ENCODE results near the gene PCID2.

The PCID2 gene

GRCh38 chr13:113159701-113160100 is 48.8 kb downstream of the PCID2 start:
- no peak for DNase-seq (ENCODE audit: low read depth)
- TF ChIP-seq CTCF (IDR thresholded peaks at IDR 0.05; ENCODE audit: insufficient read depth, low read depth, low read length, missing control alignments), result no peak
- no peak overlapping the region for H3K4me3 ChIP-seq (ENCODE audit: low read length)

- no peak for TF ChIP-seq CTCF (IDR thresholded peaks at IDR 0.05; ENCODE audit: insufficient read depth, low read depth, low read length, missing control alignments)
- DNase-seq (ENCODE audit: low read depth), result no peak
- no peak overlapping the region for H3K4me3 ChIP-seq (ENCODE audit: low read length)
Measured at GRCh38 chr13:113158946-113159345, 49.5 kb downstream of the PCID2 start.

GRCh38 chr13:113157929-113158747 is 50.3 kb downstream of the PCID2 start, which contains the start of gene PROZ:
Gene PROZ, plus strand, starts transcription at chr13:113158648. Its CDS starts 13 bp downstream, at chr13:113158661.
- no peak for DNase-seq (ENCODE audit: low read depth)
- TF ChIP-seq CTCF (IDR thresholded peaks at IDR 0.05; ENCODE audit: insufficient read depth, low read depth, low read length, missing control alignments), result no peak
- H3K4me3 ChIP-seq (ENCODE audit: low read length), result no peak within 1 kb of the TSS

- DNase-seq (ENCODE audit: low read depth), result no peak
- no peak overlapping the region for H3K4me3 ChIP-seq (ENCODE audit: low read length)
- TF ChIP-seq CTCF (IDR thresholded peaks at IDR 0.05; ENCODE audit: insufficient read depth, low read depth, low read length, missing control alignments), result no peak
Measured at GRCh38 chr13:113157206-113157928, 51.1 kb downstream of the PCID2 start.

GRCh38 chr13:113155982-113156655 is 52.4 kb downstream of the PCID2 start:
- TF ChIP-seq CTCF (IDR thresholded peaks at IDR 0.05; ENCODE audit: insufficient read depth, low read depth, low read length, missing control alignments), result no peak
- no peak for DNase-seq (ENCODE audit: low read depth)
- no peak overlapping the region for H3K4me3 ChIP-seq (ENCODE audit: low read length)

- no peak for DNase-seq (ENCODE audit: low read depth)
- H3K4me3 ChIP-seq (ENCODE audit: low read length), result no peak overlapping the region
- no peak for TF ChIP-seq CTCF (IDR thresholded peaks at IDR 0.05; ENCODE audit: insufficient read depth, low read depth, low read length, missing control alignments)
Measured at GRCh38 chr13:113155201-113155600, 53.3 kb downstream of the PCID2 start.

Data from epithelial cell of esophagus (primary cell).